HepG2 (cell line): ENCODE results near the gene MST1R. TPM values are rescaled to one million over a fixed set of nuclear protein-coding genes. Genes with fewer than 3 reads are reported as not detected.

Source experiments
- AFF4 ChIP-seq: sonication (generic); formaldehyde crosslinking; IDR thresholded peaks from 2 replicates; pipeline ENCODE4 v1.4.0; 2020; ENCODE audit warnings: missing genetic modification reagents
- ARNTL ChIP-seq: sonication (generic); formaldehyde crosslinking; IDR thresholded peaks from 2 replicates; pipeline ENCODE4 v1.4.0; 2020; ENCODE audit warnings: mild to moderate bottlenecking, missing genetic modification reagents
- CCAR2 ChIP-seq: fragments of 200-400 bp; formaldehyde crosslinking; optimal IDR thresholded peaks from 2 replicates; pipeline ENCODE3; 2018; ENCODE audit warnings: low read depth, mild to moderate bottlenecking, low read length, moderate library complexity
- CREB3 ChIP-seq: sonication (generic); formaldehyde crosslinking; IDR thresholded peaks from 2 replicates; pipeline ENCODE4 v1.5.0; 2020; ENCODE audit warnings: missing genetic modification reagents
- EZH2 ChIP-seq: conservative IDR thresholded peaks from 2 replicates; pipeline ENCODE4 v1.6.1; 2012; ENCODE audit warnings: mild to moderate bottlenecking, low read depth, low read length, moderate library complexity
- FOXK2 ChIP-seq: fragments of 450-650 bp; IDR thresholded peaks from 2 replicates; pipeline ENCODE4 v1.6.1; 2016
- FOXM1 ChIP-seq: sonication (generic); formaldehyde crosslinking; IDR thresholded peaks from 2 replicates; pipeline ENCODE4 v1.5.0; 2020; ENCODE audit warnings: missing genetic modification reagents
- HOXA7 ChIP-seq: sonication (generic); formaldehyde crosslinking; IDR thresholded peaks from 2 replicates; pipeline ENCODE4 v1.8.1; 2022; ENCODE audit warnings: mild to moderate bottlenecking, missing genetic modification reagents, moderate library complexity
- MIXL1 ChIP-seq: IDR thresholded peaks from 2 replicates; pipeline ENCODE4 v1.6.1; 2016
- MLLT10 ChIP-seq: sonication (generic); formaldehyde crosslinking; IDR thresholded peaks from 2 replicates; pipeline ENCODE4 v1.4.0; 2020; ENCODE audit warnings: missing genetic modification reagents
- RBFOX2 ChIP-seq: fragments of 200-400 bp; formaldehyde crosslinking; IDR thresholded peaks from 2 replicates; pipeline ENCODE4 v1.6.1; 2017; ENCODE audit warnings: low read depth, mild to moderate bottlenecking, low read length
- SKI ChIP-seq: fragments of 450-650 bp; IDR thresholded peaks from one replicate; pipeline ENCODE4 v1.6.1; 2018; ENCODE audit warnings: mild to moderate bottlenecking; ENCODE audit not compliant: partially characterized antibody
- THYN1 ChIP-seq: sonication (generic); formaldehyde crosslinking; IDR thresholded peaks from 2 replicates; pipeline ENCODE4 v1.8.1; 2023; ENCODE audit warnings: low read depth, mild to moderate bottlenecking, moderate library complexity, missing genetic modification reagents, borderline replicate concordance
- TMF1 ChIP-seq: sonication (generic); formaldehyde crosslinking; IDR thresholded peaks from 2 replicates; pipeline ENCODE4 v1.8.1; 2022; ENCODE audit warnings: low read depth, missing genetic modification reagents
- TSC22D2 ChIP-seq: sonication (generic); formaldehyde crosslinking; IDR thresholded peaks from 2 replicates; pipeline ENCODE4 v1.5.1; 2020; ENCODE audit warnings: missing genetic modification reagents, mild to moderate bottlenecking, borderline replicate concordance
- UBTF ChIP-seq: sonication (generic); formaldehyde crosslinking; IDR thresholded peaks from 2 replicates; pipeline ENCODE4 v1.4.0; 2020; ENCODE audit warnings: mild to moderate bottlenecking, missing genetic modification reagents
- ZNF138 ChIP-seq: sonication (generic); formaldehyde crosslinking; IDR thresholded peaks from 2 replicates; pipeline ENCODE4 v1.5.0; 2020; ENCODE audit warnings: mild to moderate bottlenecking, low read depth, missing genetic modification reagents
- ZNF430 ChIP-seq: sonication (generic); formaldehyde crosslinking; IDR thresholded peaks from 2 replicates; pipeline ENCODE4 v1.9.0; 2021; ENCODE audit warnings: mild to moderate bottlenecking, missing genetic modification reagents
- ZNF530 ChIP-seq: sonication (generic); formaldehyde crosslinking; IDR thresholded peaks from 2 replicates; pipeline ENCODE4 v1.5.0; 2020; ENCODE audit warnings: low read depth, mild to moderate bottlenecking, missing genetic modification reagents
- polyA plus RNA-seq, 8 experiments: library from polyadenylated mRNA; depleted of rRNA in 3 of 8; stranded (reverse) in 7 of 8; unstranded in 1 of 8; fragments of >200 nt; fragmentation: Illumina TruSeq in 4 of 8; extraction: Trizol in 4 of 8; gene quantifications; 2 replicates each; pipeline versions ENCODE4 v1.2.1 to v1.2.3, GENCODE V29; 2011 to 2016; ENCODE audit warnings: low read depth in 4 of 8, missing spikeins in 1 of 8, mixed read lengths in 1 of 8; ENCODE audit not compliant: insufficient read depth in 1 of 8
- total RNA-seq, 5 experiments: library from RNA; depleted of rRNA; stranded (reverse); fragments of >200 nt; fragmentation: Illumina TruSeq; extraction: Trizol; gene quantifications; 2 replicates each; pipeline ENCODE4 v1.2.3, GENCODE V29; 2016; ENCODE audit warnings: low read depth in 1 of 5
- TF ChIP-seq, protein P1 (sequence below): sonication (generic); formaldehyde crosslinking; IDR thresholded peaks from 2 replicates; pipeline ENCODE4 v1.5.1; 2020; ENCODE audit warnings: mild to moderate bottlenecking, missing genetic modification reagents, moderate library complexity
- TF ChIP-seq, protein P2 (sequence below): sonication (generic); formaldehyde crosslinking; IDR thresholded peaks from 2 replicates; pipeline ENCODE4 v1.5.1; 2020; ENCODE audit warnings: missing genetic modification reagents, mild to moderate bottlenecking, borderline replicate concordance

Gene MST1R
- total and polyA plus RNA-seq, 2 of the 13 experiments (the other 11 are each of a cell fraction or from before 2014, with no cell fraction given), result 0.11 to 0.77 TPM

GRCh38 chr3:49939858-49940666 is 36.4 kb upstream of the MST1R start, which contains the start of gene RBM6 (continued):
- TF ChIP-seq RBFOX2 (peak; percentile 98), MIXL1 (CRISPR knock-in tag) (0 out of 2 replicates have a peak, but pooled peaks have one; percentile 22), FOXM1 (CRISPR knock-in tag) (no peak), HOXA7 (CRISPR knock-in tag) (no peak), EZH2 (no peak), ZNF530 (CRISPR knock-in tag) (peak; percentile 49), ZNF430 (CRISPR knock-in tag) (peak; percentile 71; the same call in 1 of the 2 replicates), UBTF (peak; percentile 92), ARNTL (CRISPR knock-in tag) (0 out of 2 replicates have a peak, but pooled peaks have one; percentile 15), MLLT10 (CRISPR knock-in tag) (no peak), AFF4 (CRISPR knock-in tag) (no peak; the same call in 1 of the 2 replicates), TMF1 (CRISPR knock-in tag) (no peak), SKI (peak; percentile 44), CCAR2 (no peak), FOXK2 (peak; percentile 57; the same call in 1 of the 2 replicates), ZNF138 (peak; percentile 68; the same call in 1 of the 2 replicates), TSC22D2 (CRISPR knock-in tag) (peak; percentile 40; the same call in 1 of the 2 replicates), THYN1 (no peak), CREB3 (CRISPR knock-in tag) (peak; percentile 43; the same call in 1 of the 2 replicates)
- TF ChIP-seq, protein P1, sequence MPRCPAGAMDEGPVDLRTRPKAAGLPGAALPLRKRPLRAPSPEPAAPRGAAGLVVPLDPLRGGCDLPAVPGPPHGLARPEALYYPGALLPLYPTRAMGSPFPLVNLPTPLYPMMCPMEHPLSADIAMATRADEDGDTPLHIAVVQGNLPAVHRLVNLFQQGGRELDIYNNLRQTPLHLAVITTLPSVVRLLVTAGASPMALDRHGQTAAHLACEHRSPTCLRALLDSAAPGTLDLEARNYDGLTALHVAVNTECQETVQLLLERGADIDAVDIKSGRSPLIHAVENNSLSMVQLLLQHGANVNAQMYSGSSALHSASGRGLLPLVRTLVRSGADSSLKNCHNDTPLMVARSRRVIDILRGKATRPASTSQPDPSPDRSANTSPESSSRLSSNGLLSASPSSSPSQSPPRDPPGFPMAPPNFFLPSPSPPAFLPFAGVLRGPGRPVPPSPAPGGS, result peak; percentile 82
- TF ChIP-seq, protein P2, sequence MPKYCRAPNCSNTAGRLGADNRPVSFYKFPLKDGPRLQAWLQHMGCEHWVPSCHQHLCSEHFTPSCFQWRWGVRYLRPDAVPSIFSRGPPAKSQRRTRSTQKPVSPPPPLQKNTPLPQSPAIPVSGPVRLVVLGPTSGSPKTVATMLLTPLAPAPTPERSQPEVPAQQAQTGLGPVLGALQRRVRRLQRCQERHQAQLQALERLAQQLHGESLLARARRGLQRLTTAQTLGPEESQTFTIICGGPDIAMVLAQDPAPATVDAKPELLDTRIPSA (CRISPR knock-in tag), result no peak
